ENCODE data around the gene CEP43. TPM values are rescaled to one million over a fixed set of nuclear protein-coding genes. Genes with fewer than 3 reads are reported as not detected.

CEP43 gene
- total RNA-seq, 1 donor from 2014 or later: 18.2 TPM

- intact Hi-C loops (cut with micrococcal nuclease): no loop called here
Observed at GRCh38 chr6:167000759-167001158, 1.6 kb downstream of the CEP43 start.

DNA sequence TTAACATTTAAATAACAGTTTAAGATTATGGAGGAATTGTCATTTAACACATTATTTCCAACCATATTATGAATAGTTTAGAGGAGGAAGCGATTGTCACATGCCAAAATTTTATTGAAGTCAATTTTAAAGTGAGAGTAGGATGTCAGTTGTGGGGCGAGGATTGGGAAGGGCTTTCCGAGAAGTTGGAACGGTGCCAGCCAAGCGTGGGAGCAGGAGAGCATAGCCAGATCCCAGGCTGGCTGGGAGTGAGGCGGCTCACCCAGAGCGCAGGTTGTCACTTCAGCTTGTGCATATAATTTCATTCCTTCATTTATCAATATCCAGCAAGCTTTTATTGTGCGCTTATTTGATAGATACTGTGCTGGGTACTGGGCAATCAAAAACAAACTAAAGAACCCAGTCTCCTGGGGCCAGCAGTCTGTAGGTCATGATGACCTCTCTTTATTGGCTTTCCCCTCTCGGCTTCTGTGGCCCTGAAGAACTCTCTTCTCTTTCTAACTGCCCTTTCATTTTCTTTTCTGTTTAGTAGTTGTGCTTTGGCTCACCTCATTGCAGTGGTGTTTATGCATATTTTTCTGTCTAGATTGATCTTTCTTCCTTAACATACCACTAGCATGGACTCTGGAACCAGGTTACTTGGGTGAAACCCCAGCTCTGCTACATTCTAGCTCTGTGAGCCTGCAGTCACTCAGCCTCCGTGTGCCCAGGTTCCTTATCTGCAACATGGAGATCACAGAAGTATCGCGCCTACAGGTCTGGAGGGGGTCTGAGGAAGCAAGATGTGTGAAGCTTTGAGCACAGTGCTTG, 6.4 kb downstream of the CEP43 start:
- intact Hi-C loops (cut with micrococcal nuclease): no loop called here

- intact Hi-C loops (cut with micrococcal nuclease): no loop called here
Observed at GRCh38 chr6:167007985-167008384, 8.8 kb downstream of the CEP43 start.

DNA sequence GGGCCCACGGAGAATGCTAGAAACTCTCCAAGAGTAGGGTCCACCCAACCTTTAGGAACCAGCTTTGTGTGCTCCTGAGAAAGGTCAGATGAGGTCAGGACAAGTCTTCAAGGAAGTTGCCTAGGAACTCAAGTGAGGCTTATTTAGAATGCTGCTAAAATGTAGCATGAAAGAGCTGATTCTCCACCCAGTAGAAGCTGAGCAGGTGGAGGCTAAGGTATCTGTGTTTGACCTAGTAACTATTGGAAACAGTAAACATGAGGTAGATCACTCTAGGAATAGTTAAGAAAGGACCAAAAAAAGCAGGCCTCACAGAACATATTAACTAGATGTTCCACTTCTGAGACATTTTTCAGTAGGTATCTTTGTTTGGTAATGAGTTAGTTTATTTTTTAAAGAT, 13.9 kb downstream of the CEP43 start:
- intact Hi-C loops (cut with micrococcal nuclease): no loop called here

GRCh38 chr6:167013946-167014345, 14.7 kb downstream of the CEP43 start:
- intact Hi-C loops (cut with micrococcal nuclease): no loop called here

- intact Hi-C loops (cut with micrococcal nuclease): no loop called here
Observed at GRCh38 chr6:167015302-167015701, 16.1 kb downstream of the CEP43 start.

GRCh38 chr6:167020206-167020605, 21.0 kb downstream of the CEP43 start:
- intact Hi-C loops (cut with micrococcal nuclease): no loop called here

GRCh38 chr6:167027308-167027707, 28.1 kb downstream of the CEP43 start:
- intact Hi-C loops (cut with micrococcal nuclease): no loop called here

DNA sequence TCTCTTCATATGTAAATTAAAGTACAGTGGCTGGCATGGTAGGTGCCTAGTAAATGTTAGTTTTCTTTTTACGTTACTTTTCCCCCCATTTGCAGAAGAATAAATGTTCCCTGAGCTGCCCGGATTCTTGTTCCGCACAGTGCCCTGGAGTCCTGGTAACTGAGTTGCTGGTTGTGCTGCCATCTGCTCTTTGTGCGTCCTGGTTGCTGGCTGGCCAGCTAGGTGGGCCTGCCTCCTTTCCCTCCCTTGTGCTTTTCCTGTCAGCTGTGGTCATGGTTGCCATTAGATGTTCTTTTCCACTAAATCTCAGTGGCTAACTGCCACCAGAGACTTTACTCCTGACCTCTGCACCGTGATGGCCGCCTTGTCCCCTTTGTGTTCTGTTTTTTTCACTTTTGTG, 28.6 kb downstream of the CEP43 start:
- intact Hi-C loops (cut with micrococcal nuclease): no loop called here

- intact Hi-C loops (cut with micrococcal nuclease): no loop called here
Observed at GRCh38 chr6:167030222-167031072, 31.2 kb downstream of the CEP43 start.

DNA sequence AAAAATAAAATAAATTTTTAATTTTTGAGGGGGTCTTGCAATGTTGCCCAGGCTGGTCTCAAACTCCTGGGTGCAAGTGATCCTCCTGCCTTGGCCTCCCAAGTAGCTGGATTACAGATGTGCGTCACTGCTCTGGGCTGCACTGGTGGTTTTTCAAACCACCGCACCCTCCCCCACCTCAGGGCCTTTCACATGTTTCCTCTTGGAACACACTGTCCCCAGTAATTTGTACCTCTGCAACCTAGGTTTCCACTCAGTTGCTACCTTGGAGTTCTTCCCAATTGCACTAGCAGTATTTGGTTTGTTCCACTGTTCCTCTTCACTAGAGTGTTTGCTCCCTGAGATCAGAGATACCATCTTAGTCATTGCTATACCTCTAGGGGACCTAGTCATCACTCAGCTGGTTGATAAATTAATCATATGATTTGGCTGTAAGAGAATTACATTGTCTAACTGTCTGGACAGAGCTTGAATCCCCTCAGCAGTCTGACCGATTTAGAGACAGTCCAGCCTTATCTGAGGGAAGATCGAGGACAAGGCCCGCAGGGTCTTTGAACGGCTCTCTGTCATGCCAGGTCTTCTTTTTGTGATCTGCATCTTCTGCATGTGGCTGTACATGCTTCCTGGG, 32.0 kb downstream of the CEP43 start:
- intact Hi-C loops (cut with micrococcal nuclease): no loop called here

- intact Hi-C loops (cut with micrococcal nuclease): no loop called here
Observed at GRCh38 chr6:167034056-167034455, 34.9 kb downstream of the CEP43 start.

DNA sequence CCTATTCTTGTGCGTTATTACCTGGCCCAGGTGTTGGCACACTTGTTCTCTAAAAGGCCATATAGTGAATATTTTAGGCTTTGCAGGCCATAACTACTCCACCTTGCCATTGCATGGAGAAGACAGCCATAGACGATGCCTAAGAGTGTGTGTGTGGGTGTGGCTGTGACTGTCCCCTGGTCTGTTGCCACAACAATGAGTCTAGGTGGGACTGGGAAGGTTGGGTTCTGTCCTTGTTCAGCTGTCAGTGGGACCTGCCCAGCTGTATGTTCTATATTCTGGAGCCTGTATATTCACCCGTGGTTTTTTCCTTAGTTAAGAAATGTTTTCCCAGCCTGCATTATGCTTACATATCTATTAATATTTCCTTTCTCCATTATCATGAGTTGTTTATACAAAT, 38.6 kb downstream of the CEP43 start:
- intact Hi-C loops (cut with micrococcal nuclease): no loop called here

DNA sequence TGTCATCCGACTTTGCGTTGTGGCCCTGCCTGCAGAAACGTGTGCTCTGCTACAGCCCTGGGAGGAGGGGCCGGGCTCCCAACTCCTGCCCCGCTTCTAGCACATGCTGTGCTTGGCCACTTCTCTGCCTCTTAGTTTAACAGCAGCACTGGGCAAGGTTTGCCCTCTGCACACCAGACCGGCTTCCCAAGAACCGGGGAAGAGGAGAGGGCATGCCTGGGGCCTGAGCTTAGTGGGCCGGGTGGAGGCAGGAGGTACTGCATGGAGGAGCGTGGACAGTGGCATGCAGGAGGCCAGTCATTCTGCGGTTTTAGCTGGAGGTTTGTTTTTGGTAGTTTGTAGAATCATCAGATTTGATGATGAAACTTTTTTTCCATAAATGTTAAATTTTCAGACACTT, 45.5 kb downstream of the CEP43 start:
- intact Hi-C loops (cut with micrococcal nuclease): no loop called here

DNA sequence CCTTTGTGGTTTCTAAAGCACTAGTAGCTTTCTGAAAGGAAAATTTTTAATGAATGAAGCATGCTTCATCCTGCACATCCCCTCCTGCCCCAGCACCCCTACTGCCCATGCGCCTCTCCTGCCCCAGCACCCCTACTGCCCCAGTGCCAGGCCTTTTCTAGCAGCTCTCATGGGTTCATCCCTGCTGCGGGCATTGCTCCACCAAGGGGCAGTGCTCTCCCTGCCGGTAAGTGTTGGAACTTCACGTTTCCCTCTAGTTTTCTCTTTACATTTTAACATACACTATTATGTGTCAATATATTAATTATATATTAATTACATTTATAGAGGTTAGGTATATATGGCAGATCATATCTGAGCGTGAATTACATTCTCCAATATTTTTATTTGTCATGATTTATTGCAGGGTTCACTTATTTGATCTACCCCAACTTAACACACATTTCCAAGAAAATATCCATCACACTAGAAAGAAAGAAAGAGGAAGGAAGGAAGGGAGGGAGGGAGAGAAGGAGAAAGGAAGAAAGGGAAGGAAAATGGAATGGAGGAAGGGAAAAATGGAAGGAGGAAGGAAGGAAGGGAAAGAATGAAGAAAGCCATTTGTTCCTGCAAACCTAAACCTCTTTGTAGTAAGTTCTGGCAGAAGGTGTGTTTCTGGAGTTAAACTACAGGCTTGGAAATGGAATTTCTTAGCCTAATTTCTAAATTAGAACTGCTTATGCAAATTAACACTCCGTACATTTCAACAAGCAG, 46.8 kb downstream of the CEP43 start:
- intact Hi-C loops (cut with micrococcal nuclease): loop anchor here (2.0 kb wide), 1 partner anchor 47 kb away; the partner anchor contains the start of gene CEP43

- intact Hi-C loops (cut with micrococcal nuclease): loop anchor here (2.0 kb wide), 1 partner anchor 48 kb away; the partner anchor contains the start of gene CEP43
Observed at GRCh38 chr6:167046861-167047495, 47.8 kb downstream of the CEP43 start.

DNA sequence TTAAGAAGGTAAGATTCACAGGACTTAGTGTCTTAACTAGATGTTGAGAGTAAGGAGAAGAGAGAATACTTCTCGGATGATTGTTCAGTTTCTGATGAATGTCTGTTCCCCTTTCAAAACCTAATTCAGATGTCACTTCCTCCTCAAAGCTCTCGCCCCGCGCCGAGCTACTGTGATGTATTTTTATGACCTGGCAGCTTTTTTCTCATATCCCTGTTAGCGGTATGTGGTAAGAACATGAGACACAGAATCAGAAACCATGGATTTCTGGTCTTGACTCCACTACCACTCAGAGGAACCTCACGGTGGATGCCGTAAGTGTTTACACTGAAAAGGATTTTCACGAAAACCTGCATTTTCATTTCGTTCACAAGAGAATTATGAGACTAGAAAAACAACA, 48.4 kb downstream of the CEP43 start:
- intact Hi-C loops (cut with micrococcal nuclease): loop anchor here (2.0 kb wide), 1 partner anchor 49 kb away; the partner anchor contains the start of gene CEP43
